Fibroblast of skin of scalp (primary cell): ENCODE measurements around the gene WIF1.

Experiments used
- DNase-seq: peaks from one replicate; pipeline ENCODE4 v3.0.0-alpha.2; 2013

The WIF1 gene

GRCh38 chr12:65121956-65122469 lies 908 bp upstream of the WIF1 start:
- no peak for DNase-seq

DNA sequence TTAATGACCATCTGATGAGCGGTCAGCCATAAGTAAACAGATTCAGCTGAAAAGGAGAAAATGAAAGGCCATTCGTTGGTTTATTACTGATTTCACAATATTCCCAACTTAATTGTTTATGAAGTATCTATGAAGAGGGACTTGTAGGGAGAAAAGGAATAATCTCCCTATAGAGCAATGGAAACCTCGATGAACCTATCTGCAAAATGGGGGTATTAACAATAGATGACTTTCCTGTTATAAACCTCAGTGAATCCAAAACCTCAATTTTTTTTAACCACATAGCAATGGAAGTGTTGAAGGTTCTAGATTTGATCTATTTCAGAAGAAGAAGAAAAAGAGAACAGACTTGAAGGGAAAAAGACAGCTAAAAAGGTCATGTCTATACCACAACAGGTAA lies 2.0 kb downstream of the WIF1 start:
- DNase-seq: no peak

DNA sequence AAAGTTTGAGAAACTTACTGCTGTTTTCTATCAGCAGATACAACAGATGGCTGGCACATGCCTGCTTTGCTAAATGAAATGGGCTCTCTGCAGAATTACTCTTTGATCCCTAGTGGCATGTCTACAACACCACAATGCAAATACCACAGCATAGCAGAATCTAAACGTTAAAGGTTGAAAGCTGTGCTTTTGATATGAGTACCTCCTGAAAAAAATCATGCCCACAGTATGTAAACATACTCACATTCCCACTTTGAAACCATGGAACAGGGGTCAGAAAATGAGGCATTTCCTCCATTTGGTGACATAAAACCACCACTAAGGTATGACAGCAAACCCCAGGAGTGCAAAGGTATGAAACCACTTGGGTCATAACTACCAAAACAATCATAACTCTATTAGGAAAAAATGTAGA lies 7.5 kb downstream of the WIF1 start:
- no peak for DNase-seq

- no peak for DNase-seq
Measured at GRCh38 chr12:65106948-65107347, 14.2 kb downstream of the WIF1 start.

- no peak for DNase-seq
Measured at GRCh38 chr12:65100140-65100539, 21.0 kb downstream of the WIF1 start.

DNA sequence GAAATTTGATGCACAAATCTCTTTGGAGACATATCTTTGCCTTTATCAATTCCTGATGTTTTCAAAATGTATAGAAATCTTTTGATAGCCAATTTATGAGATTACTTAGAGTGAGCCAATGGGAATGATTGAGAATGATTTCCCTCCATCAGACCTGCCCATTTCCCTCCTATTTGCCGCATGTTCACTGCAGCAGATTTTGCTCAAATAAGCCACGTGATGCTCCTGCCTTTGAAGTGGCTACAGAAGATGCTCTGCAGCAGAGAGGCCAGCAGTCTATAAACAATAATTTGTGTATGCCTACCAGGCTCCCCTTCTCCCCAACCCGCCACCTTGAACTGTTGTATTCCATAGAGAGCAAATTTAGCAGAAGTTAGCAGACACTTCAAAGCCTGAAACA lies 21.9 kb downstream of the WIF1 start:
- no peak for DNase-seq

- no peak for DNase-seq
Measured at GRCh38 chr12:65098364-65098763, 22.7 kb downstream of the WIF1 start.

GRCh38 chr12:65094722-65095121 lies 26.4 kb downstream of the WIF1 start:
- DNase-seq: no peak

- peak; percentile 10 for DNase-seq
Measured at GRCh38 chr12:65093606-65094005, 27.5 kb downstream of the WIF1 start.

- no peak for DNase-seq
Measured at GRCh38 chr12:65090461-65090860, 30.6 kb downstream of the WIF1 start.

DNA sequence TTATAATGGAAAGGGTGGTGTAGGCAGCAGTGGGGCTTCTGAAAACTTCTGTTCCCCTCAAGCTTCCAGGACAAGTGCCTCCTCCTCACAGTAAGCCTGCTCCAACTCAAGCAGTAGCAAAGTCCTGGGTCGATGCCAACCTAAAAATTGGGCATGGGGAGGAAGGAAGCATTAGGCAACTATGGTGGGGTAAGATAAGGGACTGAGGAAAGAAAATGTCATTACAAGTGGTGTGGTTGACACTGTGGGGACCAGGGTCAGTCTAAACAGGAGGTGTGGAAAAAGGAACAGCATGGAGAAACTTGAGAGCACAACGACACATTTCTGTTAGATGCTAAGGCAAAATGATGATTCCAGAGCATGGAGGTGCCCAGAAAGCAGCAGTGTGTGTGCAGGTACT lies 34.9 kb downstream of the WIF1 start:
- DNase-seq: no peak

- DNase-seq: no peak
Measured at GRCh38 chr12:65084579-65084978, 36.5 kb downstream of the WIF1 start.

GRCh38 chr12:65083581-65083980 lies 37.5 kb downstream of the WIF1 start:
- no peak for DNase-seq

GRCh38 chr12:65082406-65082805 lies 38.7 kb downstream of the WIF1 start:
- DNase-seq: no peak

DNA sequence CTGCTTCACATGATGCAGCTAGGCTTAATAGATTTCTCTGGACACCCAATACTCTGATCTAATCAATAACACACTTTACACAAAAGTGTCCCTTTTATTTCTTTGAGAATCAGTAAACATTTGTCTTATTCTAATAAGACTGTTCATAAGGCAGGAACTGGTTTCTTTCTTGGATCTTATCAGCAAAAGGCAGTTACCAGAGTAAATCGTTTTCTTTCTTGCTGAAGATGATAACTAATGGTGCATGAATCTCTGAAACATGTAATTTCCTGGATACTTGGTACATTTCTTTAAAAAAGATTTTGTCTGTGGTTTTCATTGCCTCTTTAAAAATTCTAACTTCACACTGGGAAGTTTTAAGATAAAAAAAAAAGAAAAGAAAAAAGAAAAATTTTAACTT lies 39.6 kb downstream of the WIF1 start:
- no peak for DNase-seq

- DNase-seq: no peak
Measured at GRCh38 chr12:65074932-65075331, 46.2 kb downstream of the WIF1 start.

DNA sequence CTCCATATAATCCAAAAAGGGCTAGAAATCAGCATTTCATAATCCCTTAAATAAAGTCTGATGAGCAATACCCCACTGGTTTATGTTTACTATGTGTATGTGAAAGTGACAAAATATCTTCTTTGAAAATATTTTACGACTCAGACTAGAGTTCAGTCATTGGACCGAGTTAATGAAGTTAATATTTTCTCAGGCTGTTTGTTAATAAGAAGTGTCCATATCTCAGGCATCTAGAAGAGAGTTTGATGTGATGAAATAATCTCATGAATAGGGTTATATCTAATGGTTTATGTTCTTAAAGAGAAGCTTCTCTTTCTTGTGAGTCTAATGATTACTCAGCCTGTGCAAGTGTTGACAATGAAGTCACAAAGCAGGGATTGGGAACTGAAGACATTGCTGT lies 51.8 kb downstream of the WIF1 start:
- DNase-seq: no peak

DNA sequence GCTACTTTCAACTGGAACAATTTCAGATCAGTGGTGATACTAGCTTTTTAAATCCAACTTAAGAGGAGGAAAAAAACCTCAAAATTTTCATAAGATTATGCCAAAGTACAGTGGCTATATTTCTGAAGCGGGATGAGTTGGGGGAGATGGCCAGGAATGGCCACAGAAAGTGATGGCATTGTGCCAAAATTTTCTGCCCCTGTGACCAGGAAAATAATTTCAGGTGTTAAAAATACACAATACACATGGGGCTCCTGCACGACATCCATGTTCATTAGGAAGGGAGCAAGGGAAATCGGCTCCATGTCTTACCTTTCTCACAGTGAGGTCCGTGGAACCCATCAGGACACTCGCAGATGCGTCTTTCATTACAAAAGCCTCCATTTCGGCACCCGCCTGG lies 53.7 kb downstream of the WIF1 start:
- no peak for DNase-seq

DNA sequence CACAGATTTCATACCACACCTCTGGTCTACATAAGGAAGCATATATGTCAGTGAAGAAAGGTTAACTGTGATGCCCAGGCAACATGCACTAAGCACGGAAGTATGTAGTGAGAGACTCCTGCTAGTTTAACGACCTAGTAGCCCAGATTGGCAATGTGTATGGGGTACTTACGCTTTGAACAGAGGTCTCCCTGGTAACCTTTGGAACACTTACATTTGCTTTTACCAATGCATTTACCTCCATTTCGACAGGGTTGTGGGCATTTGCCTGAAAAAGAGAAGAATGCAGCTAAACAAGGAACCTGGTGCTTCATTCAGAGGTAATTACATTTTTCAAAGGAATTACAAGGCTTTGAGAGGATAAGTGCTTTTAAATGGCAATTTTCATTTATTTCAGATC lies 65.2 kb downstream of the WIF1 start:
- no peak for DNase-seq

DNA sequence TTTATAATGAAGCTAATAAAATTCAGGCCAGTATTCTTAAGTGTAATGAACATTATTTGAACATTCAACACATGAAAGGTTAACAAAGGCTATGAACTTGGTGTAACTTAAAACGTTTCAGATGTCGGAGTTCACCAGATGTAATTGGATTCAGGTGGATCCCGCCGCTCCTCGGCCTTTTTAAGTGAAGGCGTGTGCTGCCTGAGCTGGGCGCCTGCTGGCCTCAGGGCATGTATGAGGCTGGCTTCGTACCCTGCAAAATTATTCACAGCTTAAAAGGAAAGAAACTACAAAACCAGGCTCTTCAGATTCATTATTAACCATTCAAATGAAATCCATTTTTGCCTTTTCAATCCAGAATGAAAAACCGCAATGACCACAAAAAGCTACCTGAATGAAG lies 69.9 kb downstream of the WIF1 start:
- no peak for DNase-seq

GRCh38 chr12:65045269-65045668 lies 75.8 kb downstream of the WIF1 start:
- no peak for DNase-seq

DNA sequence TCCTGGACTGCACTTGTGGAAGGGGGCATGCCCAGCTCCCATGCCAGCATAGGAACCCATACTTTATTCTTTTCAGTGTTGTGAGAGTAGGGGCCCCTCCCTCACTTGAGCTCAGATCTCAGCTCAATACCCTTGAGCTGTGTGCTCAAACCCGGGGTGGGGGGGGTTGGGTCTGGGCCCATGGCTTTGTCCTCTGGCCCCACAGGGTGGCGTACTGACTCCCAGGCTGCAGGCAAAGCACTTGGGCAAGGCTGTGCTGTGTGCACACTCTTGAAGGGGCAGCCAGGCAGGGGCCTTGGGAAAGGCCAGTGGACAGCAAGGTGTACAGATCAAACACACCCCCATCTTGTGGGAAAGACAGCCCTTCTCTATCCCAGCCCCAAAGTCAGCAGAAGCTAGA lies 81.8 kb downstream of the WIF1 start:
- DNase-seq: no peak

DNA sequence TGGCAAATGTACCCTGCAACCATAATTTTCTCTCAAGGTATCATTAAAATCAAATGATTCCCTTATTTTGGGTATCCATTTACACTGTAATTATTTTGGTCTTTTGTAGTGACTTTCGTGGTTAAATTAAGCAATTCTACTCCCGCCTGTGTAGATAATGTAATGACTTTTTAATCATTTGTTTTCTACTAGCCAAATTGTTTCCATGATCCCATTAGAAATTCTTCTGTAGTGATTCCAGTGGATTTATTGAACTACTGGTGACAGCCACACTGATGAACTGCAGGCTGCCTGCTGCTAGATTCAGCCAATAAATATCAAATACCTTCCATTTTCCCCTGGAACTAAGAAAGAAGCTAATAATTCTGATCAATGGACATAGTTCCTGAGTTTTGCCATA lies 96.0 kb downstream of the WIF1 start:
- no peak for DNase-seq

DNA sequence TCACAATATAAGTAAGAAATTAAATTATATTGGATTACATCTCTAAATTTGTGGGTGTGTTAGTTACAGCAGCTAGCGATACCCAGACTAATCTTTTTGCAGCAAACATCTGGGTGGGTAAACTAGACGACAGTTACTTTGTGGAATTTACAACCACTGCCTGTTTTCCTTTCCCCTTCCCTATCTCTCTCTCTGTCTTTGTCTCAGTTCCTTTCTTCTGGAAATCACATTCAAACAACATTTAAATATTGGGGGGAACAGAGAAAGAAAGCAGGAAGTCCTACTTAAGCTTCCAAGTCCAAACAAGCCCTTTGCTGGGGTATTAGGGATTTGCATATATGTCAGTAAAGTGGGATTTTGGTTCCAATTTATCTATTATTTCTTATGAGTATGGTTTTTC lies 97.6 kb downstream of the WIF1 start:
- DNase-seq: no peak

GRCh38 chr12:65022960-65023359 lies 98.1 kb downstream of the WIF1 start:
- no peak for DNase-seq

- no peak for DNase-seq
Measured at GRCh38 chr12:65022421-65022820, 98.7 kb downstream of the WIF1 start.
